Stimulated activated naive CD8-positive, alpha-beta T cell treated with anti-CD3 and anti-CD28 coated beads, Interleukin-15, amount 100 ng/mL, for 72 hours (primary cell): ENCODE measurements around the gene ANXA4.

Experiments used
- ATAC-seq: fragments of 150-1000 bp; cut with Tn5 transposase; 2 replicates; pipeline ENCODE4 v1.10.0; 2021; ENCODE audit warnings: mild to moderate bottlenecking, moderate library complexity
- DNase-seq, 2 donors: peaks; one replicate each; pipeline ENCODE4 v3.0.0; 2021 to 2022
- H3K27ac Mint-ChIP-seq, 2 donors: one replicate each; pipeline ENCODE4 v1.8.0; 2022; ENCODE audit warnings: mild to moderate bottlenecking in 2 of 2, mixed read lengths in 2 of 2, moderate library complexity in 2 of 2
- H3K27me3 Mint-ChIP-seq: one replicate; pipeline ENCODE4 v1.8.0; 2022; ENCODE audit warnings: mixed read lengths
- H3K4me1 Mint-ChIP-seq: one replicate; pipeline ENCODE4 v1.8.0; 2022; ENCODE audit warnings: mild to moderate bottlenecking, mixed read lengths
- H3K4me3 Mint-ChIP-seq, 2 donors: one replicate each; pipeline ENCODE4 v1.8.0; 2022; ENCODE audit warnings: mild to moderate bottlenecking in 2 of 2, mixed read lengths in 2 of 2, moderate library complexity in 1 of 2
- H3K9me3 Mint-ChIP-seq, 2 donors: one replicate each; pipeline ENCODE4 v1.8.0; 2022; ENCODE audit warnings: mixed read lengths in 2 of 2

The ANXA4 gene

GRCh38 chr2:69715964-69716363, 26.0 kb upstream of the ANXA4 start:
- H3K27ac Mint-ChIP-seq = no peak overlapping the region
- no peak for DNase-seq
- H3K4me1 Mint-ChIP-seq = peaks cover 25% of the 10 kb centered on the region

GRCh38 chr2:69716555-69717120, 25.3 kb upstream of the ANXA4 start:
- Mint-ChIP-seq H3K27ac (peak overlapping the region in 1 of 2 donors; percentile 2), H3K4me1 (peaks cover 21% of the 10 kb centered on the region)

More at GRCh38 chr2:69715964-69716363, 26.0 kb upstream of the ANXA4 start:
- Mint-ChIP-seq H3K4me3 (no peak overlapping the region), H3K27me3 (no peaks in the 10 kb centered on the region), H3K9me3 (no peaks in the 10 kb centered on the region)
- ATAC-seq = peak; percentile 59

GRCh38 chr2:69717186-69717585, 24.7 kb upstream of the ANXA4 start:
- Mint-ChIP-seq H3K4me1 (peaks cover 18% of the 10 kb centered on the region), H3K27ac (no peak overlapping the region), H3K27me3 (no peaks in the 10 kb centered on the region), H3K4me3 (no peak overlapping the region), H3K9me3 (no peaks in the 10 kb centered on the region)
- ATAC-seq (no peak), DNase-seq (no peak)

More at GRCh38 chr2:69716555-69717120, 25.3 kb upstream of the ANXA4 start:
- ATAC-seq = no peak
- Mint-ChIP-seq H3K4me3 (no peak overlapping the region), H3K27me3 (no peaks in the 10 kb centered on the region), H3K9me3 (no peaks in the 10 kb centered on the region)
- DNase-seq = no peak

DNA sequence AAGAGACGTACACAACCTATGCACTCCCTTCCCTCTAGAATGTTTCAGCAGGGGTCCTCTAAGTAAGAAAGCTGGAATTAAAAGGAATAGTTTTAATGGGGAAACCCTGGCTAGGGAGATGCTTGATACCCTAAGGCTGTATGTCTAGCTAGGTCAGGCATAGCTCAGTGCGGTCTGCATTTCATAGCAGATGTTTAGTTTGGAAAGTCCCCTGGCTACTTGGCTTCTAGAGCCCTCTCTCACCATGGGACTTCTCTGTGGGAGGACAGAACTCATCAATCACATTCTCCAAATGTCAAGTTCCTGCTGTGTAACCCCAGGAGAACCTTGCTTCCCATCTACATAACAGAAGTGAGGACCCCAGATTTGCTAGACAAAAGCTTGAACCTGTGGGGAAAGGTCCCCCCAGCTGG, 24.1 kb upstream of the ANXA4 start:
- ATAC-seq (no peak), DNase-seq (no peak)
- Mint-ChIP-seq H3K9me3 (no peaks in the 10 kb centered on the region), H3K27me3 (no peaks in the 10 kb centered on the region), H3K27ac (no peak overlapping the region), H3K4me3 (no peak overlapping the region), H3K4me1 (peaks cover 18% of the 10 kb centered on the region)

DNA sequence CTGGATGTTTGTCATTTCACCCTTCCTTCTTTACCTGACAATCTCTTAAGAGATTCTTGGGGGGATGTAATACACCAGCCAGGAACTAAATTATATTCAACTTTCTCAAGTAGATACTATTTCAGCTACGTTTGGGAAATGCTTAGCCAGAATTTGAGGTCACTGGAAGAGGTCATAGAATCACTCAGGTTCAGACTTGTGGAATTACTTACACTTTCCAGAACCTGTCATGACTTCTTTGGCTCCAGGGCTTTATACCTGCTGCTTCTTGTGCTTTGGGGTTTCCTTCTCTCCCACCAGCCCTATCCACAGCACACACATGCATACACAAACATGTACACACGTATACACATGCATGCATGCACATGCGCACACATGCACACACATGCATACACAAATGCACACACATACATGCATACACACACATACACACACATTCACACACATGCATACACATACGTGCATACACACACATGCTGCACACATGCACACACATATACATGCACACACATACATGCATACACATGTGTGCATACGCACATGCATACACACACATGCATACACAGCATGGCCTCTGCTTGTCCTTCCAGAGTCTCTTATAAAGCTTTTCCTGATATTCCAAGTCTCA, 23.5 kb upstream of the ANXA4 start:
- no peaks in the 10 kb centered on the region for H3K9me3 Mint-ChIP-seq
- H3K4me3 Mint-ChIP-seq = no peak overlapping the region
- ATAC-seq = no peak
- no peak overlapping the region for H3K27ac Mint-ChIP-seq
- no peak for DNase-seq
- H3K27me3 Mint-ChIP-seq = no peaks in the 10 kb centered on the region
- H3K4me1 Mint-ChIP-seq = peaks cover 16% of the 10 kb centered on the region

DNA sequence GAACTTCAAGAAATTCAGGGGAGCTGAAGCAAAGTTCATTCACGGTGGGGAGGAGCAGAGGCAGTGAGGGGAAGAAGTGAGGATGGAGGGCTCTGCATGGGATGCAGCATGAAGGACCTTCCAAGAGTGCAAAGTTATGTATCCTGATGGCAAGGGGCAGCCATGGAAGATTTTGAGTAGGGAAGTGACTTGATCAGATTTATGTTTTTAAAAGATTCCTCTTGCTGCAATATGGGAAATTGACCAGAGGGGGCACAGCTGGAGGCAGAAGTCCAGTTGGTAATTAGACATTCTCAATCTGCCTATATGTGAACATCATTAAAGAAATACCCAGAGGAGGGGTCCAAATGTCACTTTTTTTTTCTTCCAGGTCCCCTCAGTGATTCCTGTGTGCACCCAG, 21.5 kb upstream of the ANXA4 start:
- no peak overlapping the region for H3K27ac Mint-ChIP-seq
- ATAC-seq (no peak), DNase-seq (no peak)
- H3K4me1 Mint-ChIP-seq = peaks cover 9% of the 10 kb centered on the region
- H3K4me3 Mint-ChIP-seq = no peak overlapping the region
- H3K27me3 Mint-ChIP-seq = no peaks in the 10 kb centered on the region
- H3K9me3 Mint-ChIP-seq = no peaks in the 10 kb centered on the region

- DNase-seq (no peak), ATAC-seq (no peak)
Measured at GRCh38 chr2:69721022-69721421, 20.9 kb upstream of the ANXA4 start.

GRCh38 chr2:69723791-69724190, 18.1 kb upstream of the ANXA4 start:
- Mint-ChIP-seq H3K4me1 (peaks cover 9% of the 10 kb centered on the region), H3K27ac (no peak overlapping the region), H3K9me3 (no peaks in the 10 kb centered on the region), H3K27me3 (no peaks in the 10 kb centered on the region), H3K4me3 (no peak overlapping the region)
- ATAC-seq (no peak), DNase-seq (no peak)

More at GRCh38 chr2:69721022-69721421, 20.9 kb upstream of the ANXA4 start:
- H3K4me3 Mint-ChIP-seq = no peak overlapping the region
- no peaks in the 10 kb centered on the region for H3K9me3 Mint-ChIP-seq
- H3K27ac Mint-ChIP-seq = no peak overlapping the region
- no peaks in the 10 kb centered on the region for H3K27me3 Mint-ChIP-seq
- peaks cover 9% of the 10 kb centered on the region for H3K4me1 Mint-ChIP-seq

DNA sequence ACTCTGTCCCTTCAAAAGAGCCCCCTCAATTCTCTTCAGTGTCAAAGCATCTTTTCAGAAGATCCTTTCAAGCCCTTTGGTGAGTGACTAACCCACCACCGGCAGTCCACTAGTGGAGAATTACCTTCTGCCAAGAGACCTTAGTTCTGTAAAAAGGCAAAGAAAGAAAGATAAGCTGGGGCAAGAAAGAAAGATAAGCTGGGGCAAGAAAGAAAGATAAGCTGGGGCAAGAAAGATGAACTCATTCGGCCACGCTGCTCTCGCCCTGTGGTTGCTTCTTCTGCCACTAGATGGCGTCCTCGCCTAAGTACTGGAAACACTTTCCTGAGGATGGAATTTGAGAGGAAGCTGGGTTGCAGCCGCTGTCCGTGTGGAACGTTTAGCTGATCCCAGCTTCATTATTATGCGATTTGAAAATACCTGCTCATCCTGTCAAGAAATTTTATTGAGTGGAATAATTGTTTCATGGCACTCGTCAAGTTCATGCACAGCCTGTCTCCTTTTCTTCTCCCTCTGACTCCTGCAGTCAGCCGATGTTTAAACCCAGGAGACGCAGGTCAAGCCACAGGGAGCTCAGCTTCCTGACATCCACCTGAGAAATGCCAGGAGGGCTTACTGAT, 17.3 kb upstream of the ANXA4 start:
- Mint-ChIP-seq H3K4me3 (peak overlapping the region; percentile 63 to 75), H3K9me3 (no peaks in the 10 kb centered on the region), H3K27ac (no peak overlapping the region), H3K27me3 (no peaks in the 10 kb centered on the region), H3K4me1 (peaks cover 9% of the 10 kb centered on the region)
- ATAC-seq (peak; percentile 81), DNase-seq (peak; percentile 79 to 81)

GRCh38 chr2:69725706-69726360, 16.1 kb upstream of the ANXA4 start:
- no peak overlapping the region for H3K4me3 Mint-ChIP-seq
- H3K27ac Mint-ChIP-seq = no peak overlapping the region
- H3K27me3 Mint-ChIP-seq = no peaks in the 10 kb centered on the region
- no peak for ATAC-seq
- no peaks in the 10 kb centered on the region for H3K9me3 Mint-ChIP-seq
- peaks cover 9% of the 10 kb centered on the region for H3K4me1 Mint-ChIP-seq
- no peak for DNase-seq

DNA sequence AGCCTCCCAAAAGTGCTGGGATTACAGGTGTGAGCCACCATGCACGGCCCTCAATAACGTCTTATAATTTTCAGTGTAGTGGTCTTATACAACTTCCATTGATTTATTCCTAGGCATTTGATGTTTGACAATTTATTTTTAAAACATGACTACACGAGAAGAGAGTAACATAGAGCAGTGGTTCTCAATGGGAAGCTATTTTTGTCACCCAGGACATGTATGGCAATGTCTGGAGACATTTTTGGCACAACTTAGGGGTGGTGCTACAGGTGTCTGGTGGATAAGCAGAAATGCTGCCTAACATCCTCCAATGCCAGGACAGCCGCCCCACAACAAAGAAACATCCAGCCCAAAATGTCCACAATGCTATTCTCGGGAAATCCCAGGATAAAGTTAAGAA, 12.7 kb upstream of the ANXA4 start:
- no peak for ATAC-seq

DNA sequence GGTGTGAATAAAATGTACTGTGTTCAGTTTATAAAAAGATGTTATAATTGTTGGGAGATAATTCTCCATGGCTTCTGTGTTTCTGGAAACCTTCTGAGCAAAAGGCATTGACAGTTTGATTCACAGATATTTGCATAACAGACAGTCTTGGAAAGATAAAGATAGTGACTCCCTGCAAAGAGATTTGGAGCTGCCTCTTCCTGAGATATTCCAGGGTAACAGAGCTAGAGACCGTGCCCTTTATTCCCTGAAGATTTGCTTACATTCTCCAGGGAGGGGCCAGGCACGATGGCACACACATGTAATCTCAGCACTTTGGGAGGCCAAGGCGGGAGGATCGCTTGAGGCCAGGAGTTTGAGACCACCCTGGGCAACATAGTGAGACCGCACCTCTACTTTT, 12.2 kb upstream of the ANXA4 start:
- no peaks in the 10 kb centered on the region for H3K9me3 Mint-ChIP-seq
- DNase-seq (no peak), ATAC-seq (no peak)
- H3K27ac Mint-ChIP-seq = no peak overlapping the region
- H3K27me3 Mint-ChIP-seq = no peaks in the 10 kb centered on the region
- peaks cover 3% of the 10 kb centered on the region for H3K4me1 Mint-ChIP-seq
- no peak overlapping the region for H3K4me3 Mint-ChIP-seq

More for the DNA sequence above, 12.7 kb upstream of the ANXA4 start:
- Mint-ChIP-seq H3K9me3 (no peaks in the 10 kb centered on the region), H3K4me3 (no peak overlapping the region), H3K27me3 (no peaks in the 10 kb centered on the region), H3K27ac (no peak overlapping the region), H3K4me1 (peaks cover 9% of the 10 kb centered on the region)
- DNase-seq = no peak

DNA sequence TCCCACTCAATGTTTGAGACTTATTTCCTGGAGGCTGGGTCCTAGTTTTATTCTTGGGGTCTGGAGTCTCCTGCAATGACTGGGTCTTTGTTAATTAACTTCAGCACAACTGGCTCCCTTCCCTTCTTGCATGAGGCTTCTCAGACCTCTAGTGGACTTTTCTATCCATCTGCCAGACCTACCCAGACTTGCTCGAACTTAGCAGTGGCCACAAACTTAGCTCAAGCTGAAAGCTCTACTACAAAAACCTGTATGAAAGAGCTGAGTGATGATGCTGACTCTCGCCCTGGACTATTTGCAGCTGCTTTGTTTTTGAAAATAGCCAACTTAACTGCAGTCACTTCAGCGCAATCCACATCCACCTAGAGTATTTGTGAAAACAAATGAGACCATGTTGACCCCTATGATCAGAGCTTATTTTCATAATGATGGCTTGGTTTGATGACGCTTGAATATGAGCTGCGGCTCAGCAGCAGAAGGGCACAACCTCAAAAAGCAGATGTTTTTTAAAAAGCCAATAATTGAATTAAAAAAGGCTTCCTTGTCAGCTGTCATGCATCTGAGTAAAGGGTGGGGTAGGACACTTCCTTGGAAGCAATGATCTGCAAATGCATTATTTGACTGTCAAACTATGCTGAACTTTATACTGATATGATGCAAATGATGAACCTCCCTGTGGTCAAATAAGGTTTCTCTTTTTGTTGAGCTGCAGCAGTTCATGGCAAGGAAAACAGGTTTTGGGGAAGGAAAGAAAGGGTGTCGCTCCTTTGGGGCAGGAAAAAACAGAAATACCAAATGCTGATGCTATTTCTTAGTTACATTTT, 10.6 kb upstream of the ANXA4 start:
- ATAC-seq = no peak
- no peak overlapping the region for H3K4me3 Mint-ChIP-seq

GRCh38 chr2:69733342-69734034, 8.4 kb upstream of the ANXA4 start:
- ATAC-seq = no peak
- Mint-ChIP-seq H3K9me3 (no peaks in the 10 kb centered on the region), H3K27me3 (no peaks in the 10 kb centered on the region), H3K27ac (no peak overlapping the region), H3K4me1 (no peaks in the 10 kb centered on the region), H3K4me3 (no peak overlapping the region)
- DNase-seq = no peak

More for the DNA sequence above, 10.6 kb upstream of the ANXA4 start:
- Mint-ChIP-seq H3K27ac (no peak overlapping the region), H3K9me3 (no peaks in the 10 kb centered on the region), H3K27me3 (no peaks in the 10 kb centered on the region), H3K4me1 (no peaks in the 10 kb centered on the region)
- no peak for DNase-seq

- no peak for DNase-seq
- no peak for ATAC-seq
- H3K27ac Mint-ChIP-seq = no peak overlapping the region
- H3K27me3 Mint-ChIP-seq = no peaks in the 10 kb centered on the region
- no peaks in the 10 kb centered on the region for H3K4me1 Mint-ChIP-seq
- H3K9me3 Mint-ChIP-seq = no peaks in the 10 kb centered on the region
- H3K4me3 Mint-ChIP-seq = no peak overlapping the region
Measured at GRCh38 chr2:69734035-69734611, 7.8 kb upstream of the ANXA4 start.
